ENCODE measurements around the gene SP5. TPM values are rescaled to one million over a fixed set of nuclear protein-coding genes. Genes with fewer than 3 reads are reported as not detected.

Gene SP5
- total and polyA plus RNA-seq, 2 of the 4 experiments (the other 2 are of a cell fraction), result not detected

DNA sequence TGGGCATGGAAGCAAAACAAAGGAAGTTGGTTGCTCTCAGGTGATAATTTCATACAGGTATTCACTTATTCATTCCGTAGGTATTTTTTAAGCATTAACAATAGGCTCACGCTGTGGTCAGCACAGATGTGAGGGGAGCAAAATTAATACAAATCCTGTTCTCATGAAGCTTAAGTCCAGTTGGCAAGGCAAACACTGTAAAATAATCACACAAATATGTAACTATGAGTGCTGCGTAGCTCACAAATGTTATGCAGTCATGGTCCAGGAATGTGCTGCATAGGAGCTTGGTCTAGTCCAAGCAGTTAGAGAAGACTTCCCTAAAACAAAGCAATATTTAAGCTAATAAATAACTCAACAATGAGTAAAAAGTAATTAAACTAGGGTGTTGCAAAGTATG lies 23.9 kb downstream of the SP5 start:
- H3K4me2 ChIP-seq (ENCODE audit: low read depth, low read length), result no peak overlapping the region
- ATAC-seq (ENCODE audit: low read depth) (peak; percentile 99), DNase-seq (peak; percentile 95)
- H3K9me3 ChIP-seq (ENCODE audit: control insufficient read depth, insufficient read depth, low read length), result no peaks in the 10 kb centered on the region
- no peak overlapping the region for H2AK5ac ChIP-seq (ENCODE audit: low read depth, low read length)
- no peaks in the 10 kb centered on the region for H3K36me3 ChIP-seq (ENCODE audit: control insufficient read depth, insufficient read depth, low read length)
- dilution Hi-C loops (cut with HindIII; ENCODE audit: low sequenced_read_pairs, unreplicated experiment) (no loop called here), intact Hi-C loops (cut with micrococcal nuclease) (no loop called here), in situ Hi-C loops (cut with MboI; ENCODE audit: low sequenced_read_pairs) (no loop called here)
- H2BK15ac ChIP-seq (ENCODE audit: low read depth, low read length), result no peak overlapping the region
- H4K91ac ChIP-seq (ENCODE audit: insufficient read depth, low read depth, low read length), result no peak overlapping the region
- no peak overlapping the region for H4K5ac ChIP-seq (ENCODE audit: low read depth, low read length)
- H2AFZ ChIP-seq (replicated peaks; ENCODE audit: low read length, poor library complexity), result no peak overlapping the region
- H3K4me3 ChIP-seq (ENCODE audit: insufficient read depth, low read depth, low read length), result no peak overlapping the region
- H3K9me1 ChIP-seq (ENCODE audit: insufficient read depth, low read length), result no peaks in the 10 kb centered on the region
- no peak overlapping the region for H2BK5ac ChIP-seq (ENCODE audit: low read depth, low read length, poor library complexity, severe bottlenecking)
- H3K56ac ChIP-seq (ENCODE audit: extremely low read depth, insufficient read depth, low read length), result no peak overlapping the region
- H3K27me3 ChIP-seq (ENCODE audit: control insufficient read depth, insufficient read depth, low read length), result no peaks in the 10 kb centered on the region
- H2BK120ac ChIP-seq (ENCODE audit: low read depth, low read length), result no peak overlapping the region
- BruUV-seq (replicated peaks), result no TSS peak
- WGBS, 2 experiments (ENCODE audit: extremely low coverage in 2 of 2, insufficient read length in 1 of 2), result no CpG with 5 or more reads among the region's 3 CpGs
- no peaks in the 10 kb centered on the region for H4K20me1 ChIP-seq (ENCODE audit: insufficient read depth, low read length)
- no peak overlapping the region for H3K27ac ChIP-seq (ENCODE audit: insufficient read depth, low read length)
- H3K4me1 ChIP-seq (ENCODE audit: control insufficient read depth, insufficient read depth, low read length), result no peaks in the 10 kb centered on the region
- no peak overlapping the region for H3K18ac ChIP-seq (ENCODE audit: low read depth, low read length)
- H3K14ac ChIP-seq (replicated peaks; ENCODE audit: low read depth, low read length), result no peak overlapping the region
- no peak overlapping the region for H2BK20ac ChIP-seq (ENCODE audit: low read depth, low read length)
- H3K23ac ChIP-seq (ENCODE audit: low read depth, low read length), result no peak overlapping the region
- CTCF ChIA-PET, result interaction anchor here (1.2 to 1.3 kb wide), 2 partner anchors 18 to 32 kb away, joined by 3 read pairs; no protein-coding TSS in a partner anchor
- TF ChIP-seq POLR2A (IDR thresholded peaks at IDR 0.05; ENCODE audit: low read depth, low read length), result no peak
- peak; percentile 53 for TF ChIP-seq MAFK (IDR thresholded peaks at IDR 0.05; ENCODE audit: low read depth, low read length)
- TF ChIP-seq, protein P1, sequence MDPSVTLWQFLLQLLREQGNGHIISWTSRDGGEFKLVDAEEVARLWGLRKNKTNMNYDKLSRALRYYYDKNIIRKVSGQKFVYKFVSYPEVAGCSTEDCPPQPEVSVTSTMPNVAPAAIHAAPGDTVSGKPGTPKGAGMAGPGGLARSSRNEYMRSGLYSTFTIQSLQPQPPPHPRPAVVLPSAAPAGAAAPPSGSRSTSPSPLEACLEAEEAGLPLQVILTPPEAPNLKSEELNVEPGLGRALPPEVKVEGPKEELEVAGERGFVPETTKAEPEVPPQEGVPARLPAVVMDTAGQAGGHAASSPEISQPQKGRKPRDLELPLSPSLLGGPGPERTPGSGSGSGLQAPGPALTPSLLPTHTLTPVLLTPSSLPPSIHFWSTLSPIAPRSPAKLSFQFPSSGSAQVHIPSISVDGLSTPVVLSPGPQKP (IDR thresholded peaks at IDR 0.05; ENCODE audit: borderline replicate concordance, low read depth, low read length), result no peak
- TF ChIP-seq NFE2L2 (IDR thresholded peaks at IDR 0.05; ENCODE audit: low read depth, low read length), result no peak
- TF ChIP-seq, protein P2, sequence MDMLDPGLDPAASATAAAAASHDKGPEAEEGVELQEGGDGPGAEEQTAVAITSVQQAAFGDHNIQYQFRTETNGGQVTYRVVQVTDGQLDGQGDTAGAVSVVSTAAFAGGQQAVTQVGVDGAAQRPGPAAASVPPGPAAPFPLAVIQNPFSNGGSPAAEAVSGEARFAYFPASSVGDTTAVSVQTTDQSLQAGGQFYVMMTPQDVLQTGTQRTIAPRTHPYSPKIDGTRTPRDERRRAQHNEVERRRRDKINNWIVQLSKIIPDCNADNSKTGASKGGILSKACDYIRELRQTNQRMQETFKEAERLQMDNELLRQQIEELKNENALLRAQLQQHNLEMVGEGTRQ (IDR thresholded peaks at IDR 0.05; ENCODE audit: low read depth, low read length), result no peak
- no peak for TF ChIP-seq RCOR1 (IDR thresholded peaks at IDR 0.05; ENCODE audit: insufficient replicate concordance, low read length)
- TF ChIP-seq MXI1 (IDR thresholded peaks at IDR 0.05; ENCODE audit: borderline replicate concordance, low read depth, low read length), result no peak
- no peak for TF ChIP-seq MAZ (IDR thresholded peaks at IDR 0.05; ENCODE audit: borderline replicate concordance, low read depth, low read length)
- no peak overlapping the region for H2AK9ac ChIP-seq (replicated peaks; ENCODE audit: low read depth, low read length, poor library complexity)
- POLR2A ChIA-PET (ENCODE audit: unreplicated experiment), result no interaction called here
- no peak overlapping the region for H3K9ac ChIP-seq (ENCODE audit: low read depth, low read length)
- no peak overlapping the region for H4K8ac ChIP-seq (ENCODE audit: low read depth in 2 of 2, low read length in 2 of 2)
- no peaks in the 10 kb centered on the region for H3K79me1 ChIP-seq (ENCODE audit: low read depth in 1 of 2, low read length in 2 of 2)
- no peak overlapping the region for H3K4ac ChIP-seq (ENCODE audit: low read depth, low read length)
